ENCODE data around the gene NDUFB5. TPM values are rescaled to one million over a fixed set of nuclear protein-coding genes. Genes with fewer than 3 reads are reported as not detected.

NDUFB5 gene
- total RNA-seq, 1 donor, result 103 TPM

GRCh38 chr3:179603321-179603720, 1.3 kb upstream of the NDUFB5 start:
- H3K9me3 ChIP-seq (ENCODE audit: low read depth, low read length), result no peaks in the 10 kb centered on the region
- peaks cover 3% of the 10 kb centered on the region for H4K20me1 ChIP-seq (ENCODE audit: insufficient read depth, low read length)
- H2AFZ ChIP-seq (ENCODE audit: low read length), result no peak overlapping the region
- no peak for TF ChIP-seq CTCF (IDR thresholded peaks at IDR 0.05; ENCODE audit: extremely low read depth, low read depth, low read length)
- DNase-seq (ENCODE audit: insufficient read length, low spot score, missing footprints), result no peak
- peaks cover 43% of the 10 kb centered on the region for H3K36me3 ChIP-seq (ENCODE audit: insufficient read depth, low read length)
- peaks cover 16% of the 10 kb centered on the region for H3K4me1 ChIP-seq (ENCODE audit: insufficient read depth, low read length)
- H3K27ac ChIP-seq (ENCODE audit: low read depth, low read length), result peak overlapping the region; percentile 94
- peak overlapping the region; percentile 90 for H3K4me3 ChIP-seq (ENCODE audit: insufficient read depth, low read length)
- H3K79me2 ChIP-seq (ENCODE audit: insufficient read depth, low read length), result peaks cover 76% of the 10 kb centered on the region
- H3K4me2 ChIP-seq (ENCODE audit: insufficient read depth, low read length), result peak overlapping the region; percentile 82
- no peaks in the 10 kb centered on the region for H3K27me3 ChIP-seq (ENCODE audit: insufficient read depth, low read length)

DNA sequence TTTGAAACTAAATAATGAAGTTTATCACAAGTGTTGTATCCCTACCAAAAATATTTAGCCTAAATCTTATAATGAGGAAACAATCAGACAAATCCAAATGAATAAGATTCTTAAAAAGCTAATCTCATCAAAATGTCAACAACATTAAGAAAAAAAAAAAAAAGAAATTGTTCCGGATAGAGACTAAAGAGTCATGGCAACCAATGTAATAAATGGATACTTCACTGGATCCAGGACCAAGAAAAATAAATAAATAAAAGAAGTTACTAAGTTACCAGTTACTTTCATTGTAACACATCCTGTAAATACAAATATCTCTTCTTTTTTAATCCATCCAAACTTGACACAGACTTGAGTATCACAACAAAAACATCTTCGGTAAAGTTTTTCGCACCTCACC, 763 bp upstream of the NDUFB5 start:
- Histone ChIP-seq H3K9me3 (ENCODE audit: low read depth, low read length) (no peaks in the 10 kb centered on the region), H3K27ac (ENCODE audit: low read depth, low read length) (peak overlapping the region; percentile 94), H3K4me1 (ENCODE audit: insufficient read depth, low read length) (peaks cover 16% of the 10 kb centered on the region), H3K4me3 (ENCODE audit: insufficient read depth, low read length) (peak overlapping the region; percentile 90), H3K79me2 (ENCODE audit: insufficient read depth, low read length) (peaks cover 79% of the 10 kb centered on the region), H3K27me3 (ENCODE audit: insufficient read depth, low read length) (no peaks in the 10 kb centered on the region), H4K20me1 (ENCODE audit: insufficient read depth, low read length) (peaks cover 3% of the 10 kb centered on the region), H3K36me3 (ENCODE audit: insufficient read depth, low read length) (peaks cover 42% of the 10 kb centered on the region), H2AFZ (ENCODE audit: low read length) (peak overlapping the region; percentile 91), H3K4me2 (ENCODE audit: insufficient read depth, low read length) (peak overlapping the region; percentile 82)
- no peak for DNase-seq (ENCODE audit: insufficient read length, low spot score, missing footprints)
- TF ChIP-seq CTCF (IDR thresholded peaks at IDR 0.05; ENCODE audit: extremely low read depth, low read depth, low read length), result no peak

DNA sequence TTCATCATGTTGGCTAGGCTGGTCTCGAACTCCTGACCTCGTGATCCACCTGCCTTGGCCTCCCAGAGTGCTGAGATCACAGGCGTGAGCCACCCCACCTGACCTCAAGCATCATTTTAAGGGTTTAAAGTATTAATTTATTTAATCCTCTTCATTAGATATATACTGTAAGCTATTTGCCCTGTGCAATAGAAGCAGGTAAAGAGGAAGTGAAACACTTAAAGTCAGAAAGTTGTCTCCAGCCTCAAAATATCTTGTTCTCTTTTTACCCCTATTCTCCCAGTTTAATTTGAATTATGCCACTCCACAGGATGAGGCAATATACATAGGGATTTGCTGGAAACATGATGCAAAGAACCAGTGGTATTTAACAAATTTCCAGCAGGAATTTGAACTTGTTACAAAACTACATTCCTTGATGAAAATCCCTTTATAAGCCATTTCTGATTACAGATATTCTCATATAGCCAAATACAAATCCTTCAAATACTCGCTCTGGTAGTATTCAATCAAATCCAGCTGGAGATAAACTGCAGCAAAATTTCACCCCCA, 2.0 kb downstream of the NDUFB5 start:
- peaks cover 20% of the 10 kb centered on the region for H3K36me3 ChIP-seq (ENCODE audit: insufficient read depth, low read length)
- H2AFZ ChIP-seq (ENCODE audit: low read length), result no peak overlapping the region
- H3K27ac ChIP-seq (ENCODE audit: low read depth, low read length), result no peak overlapping the region
- no peak for TF ChIP-seq CTCF (IDR thresholded peaks at IDR 0.05; ENCODE audit: extremely low read depth, low read depth, low read length)
- H3K4me2 ChIP-seq (ENCODE audit: insufficient read depth, low read length), result no peak overlapping the region
- peaks cover 16% of the 10 kb centered on the region for H3K4me1 ChIP-seq (ENCODE audit: insufficient read depth, low read length)
- DNase-seq (ENCODE audit: insufficient read length, low spot score, missing footprints), result no peak
- H3K27me3 ChIP-seq (ENCODE audit: insufficient read depth, low read length), result no peaks in the 10 kb centered on the region
- H3K79me2 ChIP-seq (ENCODE audit: insufficient read depth, low read length), result peaks cover 85% of the 10 kb centered on the region
- no peaks in the 10 kb centered on the region for H3K9me3 ChIP-seq (ENCODE audit: low read depth, low read length)
- peaks cover 3% of the 10 kb centered on the region for H4K20me1 ChIP-seq (ENCODE audit: insufficient read depth, low read length)
- no peak overlapping the region for H3K4me3 ChIP-seq (ENCODE audit: insufficient read depth, low read length)

GRCh38 chr3:179608931-179609720, 4.5 kb downstream of the NDUFB5 start:
- TF ChIP-seq CTCF (IDR thresholded peaks at IDR 0.05; ENCODE audit: extremely low read depth, low read depth, low read length), result no peak
- Histone ChIP-seq H3K36me3 (ENCODE audit: insufficient read depth, low read length) (peaks cover 15% of the 10 kb centered on the region), H3K79me2 (ENCODE audit: insufficient read depth, low read length) (peaks cover 67% of the 10 kb centered on the region), H3K27ac (ENCODE audit: low read depth, low read length) (no peak overlapping the region), H4K20me1 (ENCODE audit: insufficient read depth, low read length) (no peaks in the 10 kb centered on the region), H3K9me3 (ENCODE audit: low read depth, low read length) (no peaks in the 10 kb centered on the region), H3K4me1 (ENCODE audit: insufficient read depth, low read length) (peaks cover 16% of the 10 kb centered on the region), H2AFZ (ENCODE audit: low read length) (no peak overlapping the region), H3K4me3 (ENCODE audit: insufficient read depth, low read length) (no peak overlapping the region), H3K27me3 (ENCODE audit: insufficient read depth, low read length) (no peaks in the 10 kb centered on the region), H3K4me2 (ENCODE audit: insufficient read depth, low read length) (no peak overlapping the region)
- no peak for DNase-seq (ENCODE audit: insufficient read length, low spot score, missing footprints)
